PFSK-1 (cell line): ENCODE data around the gene PCBP4.

ENCODE experiments used
- POLR2AphosphoS5 ChIP-seq: IDR thresholded peaks from 2 replicates; pipeline ENCODE4 v1.6.1; 2012; ENCODE audit warnings: low read depth, mild to moderate bottlenecking, control low read depth, low read length, moderate library complexity
- REST ChIP-seq, 2 experiments: IDR thresholded peaks; 2 replicates each; pipeline versions ENCODE4 v1.6.1 to v1.8.0; 2011 to 2012; ENCODE audit warnings: low read depth in 2 of 2, low read length in 2 of 2, control low read depth in 1 of 2, inconsistent platforms in 1 of 2, mild to moderate bottlenecking in 1 of 2, moderate library complexity in 1 of 2; ENCODE audit not compliant: insufficient read depth in 1 of 2
- TAF1 ChIP-seq: IDR thresholded peaks from 2 replicates; pipeline ENCODE4 v1.6.1; 2012; ENCODE audit warnings: low read length, control low read depth, borderline replicate concordance; ENCODE audit not compliant: insufficient read depth

- TF ChIP-seq POLR2AphosphoS5 (no peak), TAF1 (no peak), REST (IDR thresholded peaks at IDR 0.05; ENCODE audit: insufficient read depth in 1 of 2, low read depth in 2 of 2, low read length in 2 of 2) (no peak)
Measured at GRCh38 chr3:51987568-51987967, 20.3 kb upstream of the PCBP4 start.
